Aorta (tissue), 5 donors: ENCODE data around the gene CDCA3. TPM values are rescaled to one million over a fixed set of nuclear protein-coding genes. Genes with fewer than 3 reads are reported as not detected.
"Not testable (repeated sequence)": the region's sequence is repeated elsewhere in the genome, so short reads cannot be mapped to it uniquely, and the experiment has no call there.

Source experiments
- ATAC-seq: fragments of 200-7000 bp; cut with Tn5 transposase; one replicate; pipeline ENCODE4 v1.9.1; 2022; ENCODE audit warnings: moderate library complexity; ENCODE audit not compliant: low FRiP score
- DNase-seq, 2 donors: peaks; one replicate each; pipeline ENCODE4 v3.0.0-alpha.2; 2020
- H3K27ac ChIP-seq, 2 donors: one replicate each; pipeline ENCODE4 v1.5.1; 2013; ENCODE audit warnings: low read length in 2 of 2, mild to moderate bottlenecking in 2 of 2, moderate library complexity in 2 of 2, control low read depth in 1 of 2, inconsistent platforms in 1 of 2, low read depth in 1 of 2
- H3K27me3 ChIP-seq, 2 donors: one replicate each; pipeline ENCODE4 v1.6.1; 2013; ENCODE audit warnings: control low read depth in 1 of 2, low read length in 1 of 2, mild to moderate bottlenecking in 1 of 2, moderate library complexity in 1 of 2; ENCODE audit not compliant: insufficient read depth in 2 of 2, control insufficient read depth in 1 of 2
- H3K36me3 ChIP-seq, 2 donors: one replicate each; pipeline ENCODE4 v1.6.1; 2013; ENCODE audit warnings: control low read depth in 1 of 2, low read length in 1 of 2, mild to moderate bottlenecking in 1 of 2; ENCODE audit not compliant: insufficient read depth in 2 of 2, control insufficient read depth in 1 of 2
- H3K4me1 ChIP-seq, 2 donors: one replicate each; pipeline ENCODE4 v1.6.1; 2013; ENCODE audit warnings: low read length in 2 of 2, control low read depth in 1 of 2, mild to moderate bottlenecking in 1 of 2, moderate library complexity in 1 of 2; ENCODE audit not compliant: insufficient read depth in 2 of 2, control insufficient read depth in 1 of 2
- H3K4me3 ChIP-seq, 2 donors: one replicate each; pipeline ENCODE4 v1.5.1; 2013; ENCODE audit warnings: low read length in 2 of 2, control low read depth in 1 of 2, mild to moderate bottlenecking in 1 of 2
- H3K9me3 ChIP-seq: one replicate; pipeline ENCODE4 v1.6.1; 2013; ENCODE audit warnings: mild to moderate bottlenecking, low read length; ENCODE audit not compliant: control insufficient read depth
- WGBS, 2 donors: extraction: QIAGEN DNeasy Blood & Tissue Kit; methylation state at CpG; one replicate each; pipeline ENCODE4 v1.1.7; 2013; 5-methylcytosine and 5-hydroxymethylcytosine counted together
- intact Hi-C, 2 donors: fragments of 100-400 bp; cut with DNase I; formaldehyde crosslinking; loops; one replicate each; pipeline versions ENCODE4 v1.14.2 to v1.15.0; 2022
- long read RNA-seq, 2 donors: library from polyadenylated mRNA; unstranded; transcript quantifications; one replicate each; pipeline ENCODE4 v2.0.0, GENCODE V29; 2020 to 2021
- polyA plus RNA-seq, 2 donors: library from polyadenylated mRNA; stranded (reverse); fragments of 200-250 nt; gene quantifications; one replicate each; pipeline ENCODE4 v1.2.3, GENCODE V29; 2013
- total RNA-seq, 2 donors: library from RNA; stranded (reverse); fragmentation: NEBNext Ultra II Directional; extraction: Animal tissue kit (Norgen Biotek cat#: 25700); gene quantifications; one replicate each; pipeline ENCODE4 v1.2.1, GENCODE V29; 2021
- donor health status: healthy with polysubstance abuse.
- donor health status: Bipolar disorder and iron deficiency.
- donor health status: DM: no; HTN: no; CAD: no.
- donor health status: DM: no; HTN: no; CAD: no.
- donor health status: DM: yes; HTN: yes; CAD: no.

Gene CDCA3
- total RNA-seq (1 to 10 TPM in 1 of 2 donors, under 1 TPM in 1; 0.42 to 2.1 TPM), polyA plus RNA-seq (10 to 100 TPM in 1 of 2 donors, 1 to 10 TPM in 1; 3.6 to 12.6 TPM)
- long read RNA-seq, donor 1, partial matches to known transcripts: 0 of 20 reads
- long read RNA-seq, donor 1, other reads (novel, unspliced or antisense): 18 of 20 reads
- long read RNA-seq, donor 2, partial matches to known transcripts: 0 of 13 reads
- long read RNA-seq, donor 2, other reads (novel, unspliced or antisense): 13 of 13 reads

- Histone ChIP-seq H3K4me1 (no peaks in the 10 kb centered on the region), H3K27ac (peak within 1 kb of the TSS; percentile 58 to 78), H3K9me3 (no peaks in the 10 kb centered on the region), H3K27me3 (no peaks in the 10 kb centered on the region), H3K36me3 (no peaks in the 10 kb centered on the region), H3K4me3 (peak within 1 kb of the TSS; percentile 39 to 60)
- DNase-seq (peak; percentile 95 to 98), ATAC-seq (peak; percentile 89)
- intact Hi-C loops: no loop called here
- WGBS, 2 donors: 0% methylated on average over 37 of the region's 37 CpGs
Observed at GRCh38 chr12:6851153-6851920, at the start of gene CDCA3. Gene CDCA3, minus strand, starts transcription at chr12:6851286. Its CDS starts 334 bp downstream, at chr12:6850952.

DNA sequence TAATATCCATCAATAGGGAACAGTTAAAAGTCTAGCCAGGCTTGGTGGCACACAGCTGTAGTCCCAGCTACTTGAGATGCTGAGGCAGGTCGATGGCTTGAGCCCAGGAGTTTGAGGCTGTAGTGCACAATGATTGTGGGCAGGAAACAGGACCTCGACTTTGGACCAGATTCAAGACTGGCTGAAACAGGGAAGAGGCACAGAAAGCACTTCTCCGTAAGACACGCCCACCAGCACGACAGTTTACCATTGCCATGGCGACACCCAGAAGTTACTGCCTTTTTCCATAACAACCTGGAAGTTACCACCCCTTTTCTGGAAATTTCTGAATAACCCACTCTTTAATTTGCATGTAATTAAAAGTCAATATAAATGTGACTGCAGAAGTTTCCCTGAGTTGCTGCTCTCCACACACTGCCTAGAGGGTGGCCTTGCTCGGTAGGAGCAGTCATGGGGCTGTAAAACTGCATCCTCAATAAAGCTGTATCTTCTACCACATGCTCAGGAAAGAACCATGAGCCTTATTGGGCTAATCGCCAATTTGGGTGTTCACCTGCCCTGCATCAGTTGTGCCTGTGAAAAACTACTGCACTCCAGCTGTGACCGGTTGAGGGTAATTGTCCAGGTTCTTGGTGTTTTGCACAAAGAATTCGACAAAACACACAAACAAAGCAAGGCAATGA, 48.9 kb upstream of the CDCA3 start:
- Histone ChIP-seq H3K9me3 (no peaks in the 10 kb centered on the region), H3K27ac (no peak overlapping the region), H3K36me3 (no peaks in the 10 kb centered on the region), H3K27me3 (no peaks in the 10 kb centered on the region), H3K4me1 (no peaks in the 10 kb centered on the region), H3K4me3 (no peak overlapping the region)
- 55 to 64% methylated on average over 10 of the region's 10 CpGs for WGBS, 2 donors
- peak in 1 of 2 donors; percentile 88 for DNase-seq
- no peak for ATAC-seq
- intact Hi-C loops: no loop called here

- ATAC-seq: no peak
- H3K4me3 ChIP-seq: no peak overlapping the region
- no peaks in the 10 kb centered on the region for H3K9me3 ChIP-seq
- intact Hi-C loops: no loop called here
- 74 to 81% methylated on average over 5 of the region's 5 CpGs for WGBS, 2 donors
- no peak for DNase-seq
- no peaks in the 10 kb centered on the region for H3K27me3 ChIP-seq
- no peaks in the 10 kb centered on the region for H3K4me1 ChIP-seq
- H3K36me3 ChIP-seq: no peaks in the 10 kb centered on the region
- H3K27ac ChIP-seq: no peak overlapping the region
Observed at GRCh38 chr12:6899427-6899826, 48.3 kb upstream of the CDCA3 start.

DNA sequence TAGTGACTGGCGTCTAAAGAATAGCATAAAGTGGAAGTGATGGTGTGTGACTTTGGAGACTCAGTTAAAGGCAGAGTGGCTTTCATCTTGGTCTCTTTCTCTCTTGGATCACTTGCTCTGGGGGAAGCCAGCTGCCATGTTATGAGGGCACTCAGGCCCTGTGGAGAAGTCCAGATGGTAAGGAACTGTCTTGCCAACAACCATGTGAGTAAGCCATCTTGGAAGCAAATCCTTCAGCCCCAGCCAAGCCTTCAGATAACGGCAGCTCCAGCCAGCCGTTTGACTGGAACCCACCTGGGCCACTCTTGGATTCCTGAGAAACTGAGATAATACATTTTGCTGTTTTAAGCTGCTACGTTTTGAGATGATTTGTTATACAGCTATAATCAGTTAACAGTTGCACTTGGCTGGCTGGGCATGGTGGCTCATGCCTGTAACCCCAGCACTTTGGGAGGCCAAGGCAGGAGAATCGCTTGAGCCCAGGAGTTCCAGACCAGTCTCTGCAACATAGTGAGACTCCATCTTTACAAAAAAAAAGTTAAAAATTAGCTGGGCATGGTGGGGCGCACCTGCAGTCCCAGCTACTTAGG, 45.9 kb upstream of the CDCA3 start:
- no peak for DNase-seq
- H3K4me3 ChIP-seq: no peak overlapping the region
- WGBS, 2 donors: 46 to 63% methylated on average over 6 of the region's 6 CpGs
- intact Hi-C loops: no loop called here
- H3K27ac ChIP-seq: no peak overlapping the region
- ATAC-seq: no peak
- no peaks in the 10 kb centered on the region for H3K9me3 ChIP-seq
- H3K27me3 ChIP-seq: no peaks in the 10 kb centered on the region
- no peaks in the 10 kb centered on the region for H3K4me1 ChIP-seq
- no peaks in the 10 kb centered on the region for H3K36me3 ChIP-seq

DNA sequence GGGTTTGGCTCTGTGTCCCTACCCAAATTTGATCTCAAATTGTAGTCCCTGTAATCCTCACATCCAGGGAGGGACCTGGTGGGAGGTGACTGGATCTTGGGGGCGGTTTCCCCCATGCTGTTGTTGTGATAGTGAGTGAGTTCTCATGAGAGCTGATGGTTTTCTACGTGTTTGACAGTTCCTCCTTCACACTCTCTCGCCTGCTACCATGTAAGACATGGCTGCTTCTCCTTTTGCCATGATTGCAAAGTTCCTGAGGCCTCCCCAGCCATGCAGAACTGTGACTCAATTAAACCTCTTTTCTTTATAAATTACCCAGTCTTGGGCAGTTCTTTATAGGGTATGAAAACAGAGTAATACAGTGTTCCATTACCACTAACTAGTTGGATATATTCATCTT, 43.2 kb upstream of the CDCA3 start:
- no peaks in the 10 kb centered on the region for H3K9me3 ChIP-seq
- intact Hi-C loops: no loop called here

GRCh38 chr12:6892683-6893082, 41.6 kb upstream of the CDCA3 start:
- H3K27ac ChIP-seq, intact Hi-C loops, H3K4me1 ChIP-seq, H3K36me3 ChIP-seq, ATAC-seq, H3K9me3 ChIP-seq, H3K4me3 ChIP-seq, H3K27me3 ChIP-seq: not testable (repeated sequence)
- DNase-seq: peak in 1 of 2 donors; percentile 23
- 90 to 95% methylated on average over 3 of the region's 3 CpGs for WGBS, 2 donors

More for the DNA sequence above, 43.2 kb upstream of the CDCA3 start:
- peak in 1 of 2 donors; percentile 11 for DNase-seq
- ATAC-seq: no peak
- Histone ChIP-seq H3K27ac (no peak overlapping the region), H3K4me3 (no peak overlapping the region), H3K4me1 (no peaks in the 10 kb centered on the region), H3K27me3 (no peaks in the 10 kb centered on the region), H3K36me3 (no peaks in the 10 kb centered on the region)
- WGBS, 2 donors: 81 to 84% methylated on average over 3 of the region's 3 CpGs

DNA sequence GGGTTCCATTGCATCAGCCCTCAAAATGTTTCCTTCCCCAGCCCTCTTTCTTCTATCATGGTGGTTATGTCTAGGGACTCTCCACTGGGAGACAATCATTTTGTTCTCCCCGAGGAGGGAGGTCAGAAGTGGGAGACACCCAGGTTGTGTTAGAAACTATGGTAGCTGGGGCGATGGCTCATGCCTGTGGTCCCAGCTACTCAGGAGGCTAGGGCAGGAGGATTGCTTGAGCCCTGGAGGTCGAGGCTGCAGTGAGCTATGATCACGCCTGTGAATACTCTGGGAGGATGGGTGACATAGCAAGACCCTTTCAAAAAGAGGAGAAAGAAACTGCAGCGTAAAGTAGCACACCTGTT, 40.5 kb upstream of the CDCA3 start:
- DNase-seq (peak in 1 of 2 donors; percentile 41), ATAC-seq (peak; percentile 1)
- Histone ChIP-seq H3K27me3 (no peaks in the 10 kb centered on the region), H3K9me3 (no peaks in the 10 kb centered on the region), H3K4me3 (peak overlapping the region; percentile 10 to 44), H3K27ac (peak overlapping the region; percentile 46 to 78), H3K36me3 (no peaks in the 10 kb centered on the region), H3K4me1 (no peaks in the 10 kb centered on the region)
- WGBS, 2 donors: 82 to 83% methylated on average over 5 of the region's 5 CpGs
- intact Hi-C loops: loop anchor here in 1 of 2 donors (2.0 kb wide), 1 partner anchor 39 kb away; the partner anchor contains the start of gene USP5

DNA sequence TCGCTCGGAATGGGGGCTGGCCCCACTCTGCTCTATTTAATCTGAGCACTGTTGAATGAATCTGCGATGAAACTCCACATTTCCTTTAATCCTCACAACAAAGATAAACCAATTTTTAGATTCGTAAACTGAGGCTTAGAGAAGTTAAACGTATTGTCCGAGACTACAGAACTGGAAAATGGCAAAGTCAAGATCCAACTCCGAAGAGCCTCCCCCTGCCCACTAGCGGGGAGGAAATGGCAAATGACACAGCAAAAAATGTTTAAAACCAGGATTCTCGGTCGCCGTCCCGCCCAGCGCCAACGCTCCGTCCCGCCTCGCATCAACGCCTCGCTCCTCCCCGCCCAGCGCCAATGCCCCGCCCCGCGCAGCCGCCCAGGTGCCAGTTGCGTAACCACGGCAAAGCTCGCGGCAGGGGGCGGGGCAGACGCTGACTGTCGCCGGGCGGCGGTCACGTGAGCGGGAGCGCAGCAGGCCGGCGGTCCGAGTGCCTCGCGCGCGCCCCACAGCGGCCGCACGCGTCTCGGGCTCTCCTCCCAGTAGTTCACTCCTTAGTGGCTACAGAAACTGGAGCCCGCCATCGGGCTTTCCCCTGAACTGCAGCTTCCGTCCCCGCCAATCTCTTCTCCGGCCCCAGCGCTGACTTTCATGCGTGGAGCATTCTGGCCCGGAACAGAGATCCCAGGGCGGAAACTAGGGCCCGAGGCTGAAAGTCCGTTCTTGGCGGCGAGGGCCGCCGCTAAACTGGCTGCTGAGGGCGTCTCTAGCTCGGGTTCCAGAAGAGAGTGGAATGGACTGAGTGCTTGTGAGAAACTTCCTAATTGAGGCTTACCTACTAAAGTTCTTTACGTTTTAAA, 39.9 kb upstream of the CDCA3 start:
- H3K27ac ChIP-seq: peak overlapping the region; percentile 46 to 78

More for the DNA sequence above, 39.9 kb upstream of the CDCA3 start:
- intact Hi-C loops: loop anchor here in 1 of 2 donors (2.0 kb wide), 1 partner anchor 38 kb away; the partner anchor contains the start of gene USP5
- peak overlapping the region; percentile 29 to 44 for H3K4me3 ChIP-seq
- H3K4me1 ChIP-seq: no peaks in the 10 kb centered on the region
- DNase-seq (peak; percentile 98 to 100), ATAC-seq (peak; percentile 99)
- H3K27me3 ChIP-seq: no peaks in the 10 kb centered on the region
- H3K36me3 ChIP-seq: no peaks in the 10 kb centered on the region
- WGBS, 2 donors: 1% methylated on average over 57 to 68 of the region's 68 CpGs
- no peaks in the 10 kb centered on the region for H3K9me3 ChIP-seq
